ENCODE data around the gene DBNDD1. TPM values are rescaled to one million over a fixed set of nuclear protein-coding genes. Genes with fewer than 3 reads are reported as not detected.

The DBNDD1 gene
- total RNA-seq, 1 experiment from 2014 or later = 60.2 TPM

DNA sequence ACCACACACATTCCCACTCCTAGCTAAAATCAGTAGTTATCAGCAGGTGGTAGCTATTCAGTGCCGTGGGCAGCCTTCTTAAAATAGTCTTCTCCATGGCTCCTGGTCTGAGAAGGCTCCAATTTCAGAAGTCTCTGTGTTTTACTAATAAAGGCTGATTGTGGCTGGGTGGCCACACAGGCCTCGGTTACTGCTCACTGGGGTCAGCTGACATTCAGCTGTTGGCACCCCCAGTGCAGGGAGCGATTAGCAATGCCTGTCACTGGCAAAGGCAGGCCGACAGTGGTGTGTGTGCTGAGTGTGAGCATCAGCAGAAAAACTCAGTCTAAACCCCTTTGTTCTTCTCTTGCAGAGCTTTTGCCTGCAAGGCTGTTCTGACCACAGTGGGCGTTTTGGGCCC lies 16.6 kb upstream of the DBNDD1 start:
- Histone ChIP-seq H3K4me1 (ENCODE audit: control insufficient read depth in 1 of 2, insufficient read depth in 2 of 2, low read length in 2 of 2) (no peaks in the 10 kb centered on the region), H3K27ac (ENCODE audit: low read depth, low read length) (no peak overlapping the region), H3K27me3 (ENCODE audit: insufficient read depth, low read length) (no peaks in the 10 kb centered on the region), H3K4me3 (replicated peaks in 1 of 2; ENCODE audit: low read depth in 1 of 2, low read length in 2 of 2) (no peak overlapping the region), H3K9me2 (ENCODE audit: insufficient read depth) (no peaks in the 10 kb centered on the region), H2AFZ (ENCODE audit: low read depth, low read length, poor library complexity, severe bottlenecking) (no peak overlapping the region), H3K79me2 (ENCODE audit: insufficient read depth, low read length) (no peaks in the 10 kb centered on the region; the same call in 1 of the 2 replicates), H3K36me3 (ENCODE audit: control insufficient read depth in 1 of 2, insufficient read depth in 2 of 2, low read length in 2 of 2) (peaks cover 66 to 82% of the 10 kb centered on the region in 2 experiments), H4K20me1 (ENCODE audit: insufficient read depth) (no peaks in the 10 kb centered on the region), H3K9ac (ENCODE audit: low read length) (no peak overlapping the region), H3K9me3 (ENCODE audit: control insufficient read depth in 1 of 2, insufficient read depth in 1 of 2, low read depth in 1 of 2, low read length in 2 of 2) (no peaks in the 10 kb centered on the region; a peak in 1 of 4 replicates), H3K4me2 (ENCODE audit: low read length) (no peak overlapping the region)
- POLR2A ChIA-PET = no interaction called here
- no TSS peak for BruUV-seq (replicated peaks)
- DNase-seq (ENCODE audit: low read depth, low spot score) (no peak), ATAC-seq (no peak)
- RAD21 ChIA-PET (ENCODE audit: low non-redundant PET in 1 of 2, low total read pairs in 2 of 2, uncharacterized antibody in 2 of 2, unreplicated experiment in 2 of 2) = no interaction called here
- TF ChIP-seq ZFX (IDR thresholded peaks at IDR 0.05) (no peak), POLR2A (IDR thresholded peaks at IDR 0.05; ENCODE audit: borderline replicate concordance, extremely low read depth, insufficient read depth, insufficient read length) (no peak), JUND (IDR thresholded peaks at IDR 0.05) (no peak), EZH2phosphoT487 (IDR thresholded peaks at IDR 0.05; ENCODE audit: borderline replicate concordance) (no peak), SRF (IDR thresholded peaks at IDR 0.05; ENCODE audit: low read depth) (no peak), RAD21 (IDR thresholded peaks at IDR 0.05; ENCODE audit: low read depth) (no peak)
- CTCF ChIA-PET = no interaction called here
- intact Hi-C loops (cut with micrococcal nuclease) = no loop called here

DNA sequence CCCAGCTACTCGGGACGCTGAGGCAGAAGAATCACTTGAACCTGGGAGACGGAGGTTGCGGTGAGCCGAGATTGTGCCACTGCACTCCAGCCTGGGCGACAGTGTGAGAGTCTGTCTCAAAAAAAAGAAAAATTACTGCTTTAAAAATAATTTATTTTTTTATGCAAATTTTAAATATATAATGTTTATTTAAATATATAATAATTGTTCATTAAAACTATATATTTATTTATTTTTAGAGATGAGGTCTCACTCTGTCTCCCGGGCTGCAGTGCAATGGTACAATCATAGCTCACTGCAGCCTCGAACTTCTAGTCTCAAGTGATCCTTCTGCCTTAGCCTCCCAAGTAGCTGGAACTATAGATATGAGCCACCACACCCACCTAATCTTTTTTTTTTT lies 15.2 kb upstream of the DBNDD1 start:
- peaks cover 6% of the 10 kb centered on the region for H3K79me2 ChIP-seq (ENCODE audit: insufficient read depth, low read length)
- no peak overlapping the region for H3K4me2 ChIP-seq (ENCODE audit: low read length)
- ATAC-seq = no peak
- no peak overlapping the region for H3K9ac ChIP-seq (ENCODE audit: low read length)
- H3K27me3 ChIP-seq (ENCODE audit: insufficient read depth, low read length) = no peaks in the 10 kb centered on the region
- no peaks in the 10 kb centered on the region for H4K20me1 ChIP-seq (ENCODE audit: insufficient read depth)
- no peak overlapping the region for H2AFZ ChIP-seq (ENCODE audit: low read depth, low read length, poor library complexity, severe bottlenecking)
- POLR2A ChIA-PET = no interaction called here
- intact Hi-C loops (cut with micrococcal nuclease) = no loop called here
- RAD21 ChIA-PET (ENCODE audit: low non-redundant PET in 1 of 2, low total read pairs in 2 of 2, uncharacterized antibody in 2 of 2, unreplicated experiment in 2 of 2) = no interaction called here
- no peak for DNase-seq (ENCODE audit: low read depth, low spot score)
- no peak overlapping the region for H3K27ac ChIP-seq (ENCODE audit: low read depth, low read length)
- H3K9me2 ChIP-seq (ENCODE audit: insufficient read depth) = no peaks in the 10 kb centered on the region
- H3K4me1 ChIP-seq (ENCODE audit: control insufficient read depth in 1 of 2, insufficient read depth in 2 of 2, low read length in 2 of 2) = no peaks in the 10 kb centered on the region
- H3K9me3 ChIP-seq (ENCODE audit: control insufficient read depth in 1 of 2, insufficient read depth in 1 of 2, low read depth in 1 of 2, low read length in 2 of 2) = no peaks in the 10 kb centered on the region; a peak in 1 of 4 replicates
- H3K36me3 ChIP-seq (ENCODE audit: control insufficient read depth in 1 of 2, insufficient read depth in 2 of 2, low read length in 2 of 2) = peaks cover 57 to 71% of the 10 kb centered on the region in 2 experiments
- CTCF ChIA-PET = interaction anchor here (0.9 to 1.0 kb wide), 2 partner anchors 8 to 9 kb away, joined by 3 read pairs; no protein-coding TSS in a partner anchor
- BruUV-seq (replicated peaks) = no TSS peak
- H3K4me3 ChIP-seq (replicated peaks in 1 of 2; ENCODE audit: low read depth in 1 of 2, low read length in 2 of 2) = no peak overlapping the region
- no peak for TF ChIP-seq POLR2AphosphoS5 (IDR thresholded peaks at IDR 0.05; ENCODE audit: low read depth, low read length)
